Activated naive CD8-positive, alpha-beta T cell (primary cell): ENCODE measurements around the gene CEMIP.
"Not testable (repeated sequence)": the region's sequence is repeated elsewhere in the genome, so short reads cannot be mapped to it uniquely, and the experiment has no call there.

Experiments
- H3K27ac Mint-ChIP-seq: one replicate; pipeline ENCODE4 v1.8.0; 2021; ENCODE audit warnings: mixed read lengths
- H3K27me3 Mint-ChIP-seq: one replicate; pipeline ENCODE4 v1.8.0; 2021; ENCODE audit warnings: mixed read lengths
- H3K36me3 Mint-ChIP-seq: one replicate; pipeline ENCODE4 v1.8.0; 2021; ENCODE audit warnings: mixed read lengths
- H3K4me1 Mint-ChIP-seq: one replicate; pipeline ENCODE4 v1.8.0; 2021; ENCODE audit warnings: low read depth, mixed read lengths
- H3K4me3 Mint-ChIP-seq: one replicate; pipeline ENCODE4 v1.8.0; 2021; ENCODE audit warnings: mild to moderate bottlenecking, mixed read lengths
- H3K9me3 Mint-ChIP-seq: one replicate; pipeline ENCODE4 v1.8.0; 2021; ENCODE audit warnings: low read depth, mixed read lengths

CEMIP gene

GRCh38 chr15:80950291-80951078, 171.3 kb downstream of the CEMIP start:
- no peak overlapping the region for H3K27ac Mint-ChIP-seq
- peaks cover 31% of the 10 kb centered on the region for H3K36me3 Mint-ChIP-seq
- H3K27me3 Mint-ChIP-seq: no peaks in the 10 kb centered on the region
- no peak overlapping the region for H3K4me3 Mint-ChIP-seq
- no peaks in the 10 kb centered on the region for H3K9me3 Mint-ChIP-seq
- H3K4me1 Mint-ChIP-seq: peaks cover 2% of the 10 kb centered on the region

- H3K27ac Mint-ChIP-seq: no peak overlapping the region
- H3K4me1 Mint-ChIP-seq: peaks cover 11% of the 10 kb centered on the region
- H3K27me3 Mint-ChIP-seq: no peaks in the 10 kb centered on the region
- no peaks in the 10 kb centered on the region for H3K9me3 Mint-ChIP-seq
- no peak overlapping the region for H3K4me3 Mint-ChIP-seq
- peaks cover 28% of the 10 kb centered on the region for H3K36me3 Mint-ChIP-seq
These were observed 172.8 kb downstream of the CEMIP start for GRCh38 chr15:80951941-80952340.

GRCh38 chr15:80953001-80953952, 174.1 kb downstream of the CEMIP start:
- Mint-ChIP-seq H3K27me3 (no peaks in the 10 kb centered on the region), H3K27ac (no peak overlapping the region), H3K4me3 (no peak overlapping the region), H3K4me1 (peaks cover 17% of the 10 kb centered on the region), H3K9me3 (no peaks in the 10 kb centered on the region), H3K36me3 (peaks cover 23% of the 10 kb centered on the region)

GRCh38 chr15:80953953-80954778, 175.0 kb downstream of the CEMIP start:
- Mint-ChIP-seq H3K4me3 (no peak overlapping the region), H3K27ac (no peak overlapping the region), H3K4me1 (peaks cover 17% of the 10 kb centered on the region), H3K36me3 (peaks cover 27% of the 10 kb centered on the region), H3K9me3 (no peaks in the 10 kb centered on the region), H3K27me3 (no peaks in the 10 kb centered on the region)

GRCh38 chr15:80955571-80956452, 176.6 kb downstream of the CEMIP start:
- H3K4me3 Mint-ChIP-seq, H3K9me3 Mint-ChIP-seq, H3K27me3 Mint-ChIP-seq: not testable (repeated sequence)
- peak overlapping the region; percentile 54 for H3K27ac Mint-ChIP-seq
- peaks cover 17% of the 10 kb centered on the region for H3K4me1 Mint-ChIP-seq
- peaks cover 28% of the 10 kb centered on the region for H3K36me3 Mint-ChIP-seq

GRCh38 chr15:80957556-80957955, 178.4 kb downstream of the CEMIP start:
- Mint-ChIP-seq H3K27ac (no peak overlapping the region), H3K27me3 (no peaks in the 10 kb centered on the region), H3K4me3 (no peak overlapping the region), H3K9me3 (no peaks in the 10 kb centered on the region), H3K36me3 (peaks cover 31% of the 10 kb centered on the region), H3K4me1 (peaks cover 27% of the 10 kb centered on the region)

- Mint-ChIP-seq H3K4me1 (peaks cover 31% of the 10 kb centered on the region), H3K4me3 (no peak overlapping the region), H3K36me3 (peaks cover 32% of the 10 kb centered on the region), H3K27ac (no peak overlapping the region), H3K27me3 (no peaks in the 10 kb centered on the region), H3K9me3 (no peaks in the 10 kb centered on the region)
These were observed 178.8 kb downstream of the CEMIP start for GRCh38 chr15:80957976-80958375.

GRCh38 chr15:80958818-80959495, 179.8 kb downstream of the CEMIP start:
- Mint-ChIP-seq H3K27ac (no peak overlapping the region), H3K4me1 (peaks cover 32% of the 10 kb centered on the region), H3K27me3 (no peaks in the 10 kb centered on the region), H3K9me3 (no peaks in the 10 kb centered on the region), H3K36me3 (peaks cover 36% of the 10 kb centered on the region), H3K4me3 (no peak overlapping the region)

GRCh38 chr15:80965454-80965853, 186.3 kb downstream of the CEMIP start:
- Mint-ChIP-seq H3K4me1 (peaks cover 21% of the 10 kb centered on the region), H3K36me3 (peaks cover 39% of the 10 kb centered on the region)
- not testable (repeated sequence) for H3K27me3 Mint-ChIP-seq, H3K4me3 Mint-ChIP-seq, H3K27ac Mint-ChIP-seq, H3K9me3 Mint-ChIP-seq

- no peaks in the 10 kb centered on the region for H3K27me3 Mint-ChIP-seq
- H3K27ac Mint-ChIP-seq: no peak overlapping the region
- H3K9me3 Mint-ChIP-seq: no peaks in the 10 kb centered on the region
- H3K36me3 Mint-ChIP-seq: peaks cover 34% of the 10 kb centered on the region
- peaks cover 20% of the 10 kb centered on the region for H3K4me1 Mint-ChIP-seq
- no peak overlapping the region for H3K4me3 Mint-ChIP-seq
These were observed 187.4 kb downstream of the CEMIP start for GRCh38 chr15:80966431-80967197.

- Mint-ChIP-seq H3K36me3 (peaks cover 27% of the 10 kb centered on the region), H3K4me3 (no peak overlapping the region), H3K9me3 (no peaks in the 10 kb centered on the region), H3K4me1 (peaks cover 12% of the 10 kb centered on the region), H3K27ac (no peak overlapping the region), H3K27me3 (no peaks in the 10 kb centered on the region)
These were observed 188.3 kb downstream of the CEMIP start for GRCh38 chr15:80967451-80967850.

- no peak overlapping the region for H3K4me3 Mint-ChIP-seq
- H3K27ac Mint-ChIP-seq: no peak overlapping the region
- H3K27me3 Mint-ChIP-seq: no peaks in the 10 kb centered on the region
- H3K4me1 Mint-ChIP-seq: peaks cover 6% of the 10 kb centered on the region
- peaks cover 21% of the 10 kb centered on the region for H3K36me3 Mint-ChIP-seq
- no peaks in the 10 kb centered on the region for H3K9me3 Mint-ChIP-seq
These were observed 188.9 kb downstream of the CEMIP start for GRCh38 chr15:80967991-80968510.

- no peaks in the 10 kb centered on the region for H3K9me3 Mint-ChIP-seq
These were observed 190.1 kb downstream of the CEMIP start for GRCh38 chr15:80969316-80969715.

More at GRCh38 chr15:80969316-80969715, 190.1 kb downstream of the CEMIP start:
- H3K27ac Mint-ChIP-seq: no peak overlapping the region
- H3K4me3 Mint-ChIP-seq: no peak overlapping the region
- peaks cover 6% of the 10 kb centered on the region for H3K4me1 Mint-ChIP-seq
- peaks cover 12% of the 10 kb centered on the region for H3K36me3 Mint-ChIP-seq
- H3K27me3 Mint-ChIP-seq: no peaks in the 10 kb centered on the region
